Stomach (tissue), 9 donors: ENCODE measurements around the gene NID2. TPM values are rescaled to one million over a fixed set of nuclear protein-coding genes. Genes with fewer than 3 reads are reported as not detected.

Source experiments
- DNase-seq, 2 donors: peaks; one replicate each; pipeline versions ENCODE4 v3.0.0 to v3.0.0-alpha.2; 2013 to 2019
- H3K27ac ChIP-seq, 5 donors: fragments of 200-600 bp in 4 of 5; sonication (generic) in 4 of 5; one replicate each; pipeline ENCODE4 v1.5.1; 2013 to 2019; ENCODE audit warnings: mild to moderate bottlenecking in 1 of 5, moderate library complexity in 1 of 5
- H3K27me3 ChIP-seq, 3 donors: fragments of 200-600 bp; sonication (generic); one replicate each; pipeline ENCODE4 v1.5.1; 2017 to 2019; ENCODE audit warnings: mixed run types in 1 of 3
- H3K36me3 ChIP-seq, 4 donors: fragments of 200-600 bp; sonication (generic); 1 replicate in 3 of 4; 2 replicates in 1 of 4; pipeline ENCODE4 v1.5.1; 2016 to 2019
- H3K4me1 ChIP-seq, 4 donors: fragments of 200-600 bp; sonication (generic); one replicate each; pipeline ENCODE4 v1.5.1; 2016 to 2019
- H3K4me3 ChIP-seq, 4 donors: fragments of 200-600 bp; sonication (generic) in 3 of 4; one replicate each; pipeline ENCODE4 v1.5.1; 2016 to 2019; ENCODE audit warnings: mild to moderate bottlenecking in 1 of 4
- H3K9me3 ChIP-seq, 4 donors: fragments of 200-600 bp; sonication (generic); one replicate each; pipeline ENCODE4 v1.5.1; 2016 to 2019
- CTCF ChIP-seq, 7 experiments: fragments of 450-650 bp in 4 of 7; fragments of 200-600 bp in 3 of 7; sonication (generic) in 3 of 7; IDR thresholded peaks; one replicate each; pipeline ENCODE4 v1.5.1; 2016 to 2019; ENCODE audit warnings: antibody characterized with exemption in 7 of 7, control low read depth in 2 of 7, mild to moderate bottlenecking in 1 of 7
- EP300 ChIP-seq: sonication (generic); formaldehyde crosslinking; IDR thresholded peaks from one replicate; pipeline ENCODE4 v1.6.1; 2017; ENCODE audit warnings: antibody characterized with exemption
- POLR2A ChIP-seq, 4 donors: fragments of 450-650 bp; IDR thresholded peaks; one replicate each; pipeline ENCODE4 v1.6.1; 2016; ENCODE audit warnings: antibody characterized with exemption in 4 of 4, control low read depth in 2 of 4, mild to moderate bottlenecking in 1 of 4, moderate library complexity in 1 of 4
- POLR2AphosphoS5 ChIP-seq, 3 donors: sonication (generic); formaldehyde crosslinking; IDR thresholded peaks; one replicate each; pipeline ENCODE4 v1.6.1; 2016; ENCODE audit warnings: antibody characterized with exemption in 3 of 3
- WGBS, 5 donors: extraction: QIAGEN DNeasy Blood & Tissue Kit in 3 of 5; methylation state at CpG; one replicate each; pipeline versions ENCODE4 v1.1.5 to v1.1.7; 2013 to 2018; 5-methylcytosine and 5-hydroxymethylcytosine counted together
- intact Hi-C: fragments of 100-400 bp; cut with DNase I; formaldehyde crosslinking; loops from one replicate; pipeline ENCODE4 v1.15.1; 2023; ENCODE audit warnings: low total_unique reads
- polyA plus RNA-seq, 3 donors: library from polyadenylated mRNA; stranded (reverse); fragments of 200-250 nt; gene quantifications; one replicate each; pipeline ENCODE4 v1.2.3, GENCODE V29; 2013
- total RNA-seq, 5 donors: library from RNA; depleted of rRNA; stranded (reverse); fragments of >200 nt; gene quantifications; one replicate each; pipeline versions ENCODE4 v1.1.0 to v1.2.3, GENCODE V29; 2014 to 2016
- donor health status: healthy with polysubstance abuse.
- donor health status: Bipolar disorder and iron deficiency.
- donor health status: healthy.

The NID2 gene
- total and polyA plus RNA-seq, 8 donors: 1.7 to 67.0 (median 14.2) TPM

- TF ChIP-seq POLR2A (IDR thresholded peaks at IDR 0.05) (no peak), EP300 (no peak), POLR2AphosphoS5 (IDR thresholded peaks at IDR 0.05) (no peak), CTCF (IDR thresholded peaks at IDR 0.05) (no peak)
- DNase-seq: no peak
- WGBS, 5 donors: 58 to 75% (median 71%) methylated on average over 5 of the region's 5 CpGs
- H3K27me3 ChIP-seq: peaks cover 0 to 4% (median 0%) of the 10 kb centered on the region in 3 donors
- H3K4me1 ChIP-seq: peaks cover 0 to 59% (median 30%) of the 10 kb centered on the region in 4 donors
- H3K27ac ChIP-seq: peak overlapping the region in 3 of 5 donors; percentile 34 to 53 (median 44)
- no peak overlapping the region for H3K4me3 ChIP-seq
- intact Hi-C loops: no loop called here
- no peaks in the 10 kb centered on the region for H3K9me3 ChIP-seq
- no peaks in the 10 kb centered on the region for H3K36me3 ChIP-seq
These were observed 7.5 kb downstream of the NID2 start for GRCh38 chr14:52061390-52061789.

- DNase-seq: peak in 1 of 2 donors; percentile 76
- Histone ChIP-seq H3K27me3 (no peaks in the 10 kb centered on the region), H3K9me3 (no peaks in the 10 kb centered on the region), H3K4me3 (no peak overlapping the region), H3K36me3 (no peaks in the 10 kb centered on the region), H3K27ac (peak overlapping the region in 2 of 5 donors; percentile 40 to 53), H3K4me1 (peaks cover 0 to 62% (median 30%) of the 10 kb centered on the region in 4 donors)
- TF ChIP-seq CTCF (IDR thresholded peaks at IDR 0.05) (no peak), EP300 (no peak)
- 13 to 44% (median 33%) methylated on average over 6 of the region's 6 CpGs for WGBS, 5 donors
- intact Hi-C loops: no loop called here
These were observed 8.8 kb downstream of the NID2 start for GRCh38 chr14:52060080-52060479.

- peak overlapping the region in 2 of 5 donors; percentile 40 to 53 for H3K27ac ChIP-seq
- intact Hi-C loops: no loop called here
These were observed 9.2 kb downstream of the NID2 start for GRCh38 chr14:52059649-52060048.

GRCh38 chr14:52058341-52058740, 10.5 kb downstream of the NID2 start:
- intact Hi-C loops: no loop called here
- Histone ChIP-seq H3K4me1 (peaks cover 0 to 70% (median 37%) of the 10 kb centered on the region in 4 donors), H3K9me3 (no peaks in the 10 kb centered on the region), H3K4me3 (no peak overlapping the region), H3K27me3 (no peaks in the 10 kb centered on the region), H3K27ac (peak overlapping the region in 2 of 5 donors; percentile 32 to 53), H3K36me3 (no peaks in the 10 kb centered on the region)
- TF ChIP-seq POLR2AphosphoS5 (IDR thresholded peaks at IDR 0.05): no peak
- TF ChIP-seq POLR2A (IDR thresholded peaks at IDR 0.05): no peak
- no peak for TF ChIP-seq EP300
- TF ChIP-seq CTCF (IDR thresholded peaks at IDR 0.05): no peak
- DNase-seq: no peak
- 42 to 63% (median 59%) methylated on average over 3 of the region's 3 CpGs for WGBS, 5 donors

More at GRCh38 chr14:52059649-52060048, 9.2 kb downstream of the NID2 start:
- Histone ChIP-seq H3K4me1 (peaks cover 0 to 66% (median 30%) of the 10 kb centered on the region in 4 donors), H3K36me3 (no peaks in the 10 kb centered on the region), H3K27me3 (no peaks in the 10 kb centered on the region), H3K9me3 (no peaks in the 10 kb centered on the region), H3K4me3 (no peak overlapping the region)
- no peak for DNase-seq
- TF ChIP-seq EP300 (no peak), POLR2AphosphoS5 (IDR thresholded peaks at IDR 0.05) (no peak), CTCF (IDR thresholded peaks at IDR 0.05) (no peak), POLR2A (IDR thresholded peaks at IDR 0.05) (no peak)
